PC-3 (cell line): Measurements from ENCODE around the gene VDAC2.

Source experiments
- EZH2 ChIP-seq: fragments of 300-600 bp; sonication (generic); IDR thresholded peaks from one replicate; pipeline ENCODE4 v1.6.1; 2017; ENCODE audit warnings: antibody characterized with exemption, mild to moderate bottlenecking, low read length; ENCODE audit not compliant: unreplicated experiment
- EZH2phosphoT487 ChIP-seq: fragments of 300-600 bp; sonication (generic); IDR thresholded peaks from 2 replicates; pipeline ENCODE4 v1.6.1; 2018; ENCODE audit warnings: mild to moderate bottlenecking, antibody characterized with exemption, low read length, borderline replicate concordance
- TF ChIP-seq, protein P1 (sequence below): fragments of 300-600 bp; sonication (generic); conservative IDR thresholded peaks from 2 replicates; pipeline ENCODE4 v1.5.1; 2017; ENCODE audit warnings: antibody characterized with exemption, low read depth, mild to moderate bottlenecking, low read length

DNA sequence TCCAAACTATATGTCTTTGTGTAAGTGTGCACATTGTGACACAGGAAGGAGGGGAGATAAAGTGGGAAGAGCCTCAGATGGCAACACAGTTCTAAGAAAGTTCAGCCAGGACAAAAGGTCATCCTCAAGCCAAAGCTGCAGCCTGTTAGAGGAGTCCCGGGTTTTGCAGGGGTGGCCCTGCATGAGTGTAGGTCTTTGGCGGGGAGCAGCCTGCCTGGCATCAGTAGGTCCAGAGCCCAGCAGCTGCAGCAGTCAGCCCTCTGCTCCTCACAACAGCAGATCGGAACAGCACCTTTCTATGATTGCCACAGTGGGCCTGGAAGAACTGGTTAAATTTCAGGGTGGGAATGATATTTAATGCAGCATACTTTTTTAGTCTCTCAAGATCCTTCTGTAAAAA lies 13.5 kb upstream of the VDAC2 start:
- TF ChIP-seq, protein P1, sequence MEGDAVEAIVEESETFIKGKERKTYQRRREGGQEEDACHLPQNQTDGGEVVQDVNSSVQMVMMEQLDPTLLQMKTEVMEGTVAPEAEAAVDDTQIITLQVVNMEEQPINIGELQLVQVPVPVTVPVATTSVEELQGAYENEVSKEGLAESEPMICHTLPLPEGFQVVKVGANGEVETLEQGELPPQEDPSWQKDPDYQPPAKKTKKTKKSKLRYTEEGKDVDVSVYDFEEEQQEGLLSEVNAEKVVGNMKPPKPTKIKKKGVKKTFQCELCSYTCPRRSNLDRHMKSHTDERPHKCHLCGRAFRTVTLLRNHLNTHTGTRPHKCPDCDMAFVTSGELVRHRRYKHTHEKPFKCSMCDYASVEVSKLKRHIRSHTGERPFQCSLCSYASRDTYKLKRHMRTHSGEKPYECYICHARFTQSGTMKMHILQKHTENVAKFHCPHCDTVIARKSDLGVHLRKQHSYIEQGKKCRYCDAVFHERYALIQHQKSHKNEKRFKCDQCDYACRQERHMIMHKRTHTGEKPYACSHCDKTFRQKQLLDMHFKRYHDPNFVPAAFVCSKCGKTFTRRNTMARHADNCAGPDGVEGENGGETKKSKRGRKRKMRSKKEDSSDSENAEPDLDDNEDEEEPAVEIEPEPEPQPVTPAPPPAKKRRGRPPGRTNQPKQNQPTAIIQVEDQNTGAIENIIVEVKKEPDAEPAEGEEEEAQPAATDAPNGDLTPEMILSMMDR, result no peak
- TF ChIP-seq EZH2 (no peak), EZH2phosphoT487 (no peak)
